GM18511 (cell line): ENCODE results near the gene PAPSS1.
"Not testable (repeated sequence)": the region's sequence is repeated elsewhere in the genome, so short reads cannot be mapped to it uniquely, and the experiment has no call there.

Experiments
- ATAC-seq: cut with Tn5 transposase; IDR thresholded peaks from one replicate; pipeline ENCODE4 v1.9.1; 2021; ENCODE audit warnings: mild to moderate bottlenecking, moderate library complexity; ENCODE audit not compliant: unreplicated experiment

The PAPSS1 gene

DNA sequence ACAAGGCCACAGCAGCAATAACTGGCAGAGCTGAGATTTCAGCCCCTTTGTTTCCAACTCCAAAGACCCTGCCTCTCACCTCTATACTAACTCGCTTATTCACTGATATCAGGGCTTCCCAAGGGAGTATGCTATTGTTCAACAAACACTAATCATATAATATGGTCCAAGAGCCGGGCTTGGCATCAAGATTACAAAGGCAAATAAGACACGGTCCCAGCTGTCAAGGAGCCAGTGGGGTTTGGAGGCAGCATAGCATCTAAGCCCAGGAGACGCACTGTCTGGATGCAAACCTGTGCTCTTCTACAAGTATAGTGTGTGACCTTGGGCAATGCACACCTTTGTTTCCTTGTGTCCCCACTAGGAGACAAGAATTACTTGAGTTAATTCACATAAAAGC, 28.7 kb downstream of the PAPSS1 start:
- ATAC-seq = no peak

- peak; percentile 75 for ATAC-seq
Observed at GRCh38 chr4:107689912-107690587, 30.0 kb downstream of the PAPSS1 start.

DNA sequence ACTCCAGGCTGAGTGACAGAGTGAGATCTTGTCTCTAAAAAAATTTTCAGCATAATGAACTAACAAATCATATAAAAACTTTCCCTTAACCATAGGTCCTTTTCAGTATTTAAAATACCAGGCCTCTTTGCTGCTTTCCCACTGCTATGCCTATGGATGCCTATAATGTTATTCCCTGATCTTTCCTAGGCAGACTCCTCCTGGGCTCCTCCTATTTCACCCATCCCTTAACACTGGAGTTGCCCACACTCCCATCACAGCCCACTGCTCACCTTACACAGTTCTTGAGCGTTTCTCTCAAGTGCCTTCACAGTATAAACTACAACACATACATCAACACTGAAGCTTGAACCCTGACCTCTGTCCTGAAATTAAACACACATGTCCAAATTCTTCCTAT, 31.6 kb downstream of the PAPSS1 start:
- no peak for ATAC-seq

DNA sequence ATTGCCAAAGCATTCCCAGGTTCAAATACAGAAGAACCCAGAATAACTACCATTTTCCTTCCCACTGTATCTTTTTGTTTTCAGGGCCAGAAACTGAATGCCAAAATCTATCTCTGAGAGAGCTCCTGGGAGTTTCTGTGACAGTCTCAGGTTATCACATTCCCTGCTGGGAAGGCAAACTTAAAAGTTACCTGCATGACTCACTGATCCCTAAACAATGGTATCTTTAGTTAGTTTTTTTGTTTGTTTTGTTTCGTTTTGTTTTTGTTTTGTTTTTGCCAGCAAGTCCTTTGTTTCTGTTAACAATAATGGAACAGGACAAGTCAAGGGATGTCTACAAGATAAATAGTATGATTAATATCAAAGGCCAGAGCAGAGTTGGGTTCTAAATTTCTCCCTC, 34.3 kb downstream of the PAPSS1 start:
- no peak for ATAC-seq

DNA sequence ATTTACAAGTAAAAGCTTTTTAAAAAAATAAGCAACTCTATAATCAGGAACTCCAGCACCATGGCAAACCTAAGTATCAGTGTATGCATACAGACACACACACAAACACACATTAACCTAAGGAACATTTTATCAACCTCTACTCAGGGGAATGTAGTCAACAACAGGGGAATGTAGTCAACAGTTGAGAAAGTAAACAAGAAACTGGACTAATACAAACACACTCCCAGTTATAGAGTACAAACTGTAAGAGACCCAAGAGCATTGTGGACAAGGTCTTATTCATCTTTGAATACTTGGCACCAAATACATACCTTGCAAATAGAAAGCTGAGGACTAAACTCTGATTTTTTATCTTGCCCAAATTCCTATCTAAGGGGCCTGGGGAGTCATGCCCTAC, 36.2 kb downstream of the PAPSS1 start:
- no peak for ATAC-seq

DNA sequence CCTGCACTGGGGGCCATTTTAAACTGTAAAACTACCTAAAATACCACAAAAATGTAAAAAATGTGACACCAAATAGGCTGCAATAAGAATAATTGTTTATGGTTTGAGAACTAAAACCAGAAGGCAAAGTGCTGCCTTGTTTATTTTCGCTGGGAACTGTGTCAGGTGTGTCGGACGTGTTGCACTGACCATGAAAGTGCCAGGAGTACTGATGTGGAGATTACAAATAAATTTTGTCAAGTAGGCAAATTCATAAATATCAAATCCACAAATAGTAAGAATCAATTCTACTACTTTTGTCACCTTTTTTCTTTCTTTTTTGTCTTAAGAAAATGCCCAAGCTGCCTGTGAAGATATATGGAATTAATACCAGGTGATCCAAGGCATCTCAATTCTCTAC, 37.7 kb downstream of the PAPSS1 start:
- ATAC-seq = no peak

DNA sequence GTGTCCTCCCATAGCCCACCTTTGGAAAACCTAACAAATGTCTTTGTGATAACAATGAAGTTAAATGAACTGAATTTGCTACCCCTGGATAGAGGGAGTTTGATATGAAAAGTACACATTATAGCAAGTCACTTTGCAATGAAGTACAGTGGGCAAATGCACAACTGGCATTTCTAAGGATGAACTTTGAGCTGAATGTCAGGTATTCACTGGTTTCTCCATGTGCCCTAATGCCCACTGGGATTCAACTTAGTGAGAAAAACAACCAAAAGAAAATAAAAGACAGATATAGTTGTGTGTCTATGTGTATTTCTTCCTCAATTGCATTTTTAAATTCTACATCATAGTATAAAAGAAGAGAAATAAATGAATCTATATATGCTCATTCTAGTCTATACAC, 51.0 kb downstream of the PAPSS1 start:
- ATAC-seq = no peak

- no peak for ATAC-seq
Observed at GRCh38 chr4:107666134-107666533, 53.9 kb downstream of the PAPSS1 start.

- ATAC-seq = no peak
Observed at GRCh38 chr4:107665001-107665400, 55.0 kb downstream of the PAPSS1 start.

DNA sequence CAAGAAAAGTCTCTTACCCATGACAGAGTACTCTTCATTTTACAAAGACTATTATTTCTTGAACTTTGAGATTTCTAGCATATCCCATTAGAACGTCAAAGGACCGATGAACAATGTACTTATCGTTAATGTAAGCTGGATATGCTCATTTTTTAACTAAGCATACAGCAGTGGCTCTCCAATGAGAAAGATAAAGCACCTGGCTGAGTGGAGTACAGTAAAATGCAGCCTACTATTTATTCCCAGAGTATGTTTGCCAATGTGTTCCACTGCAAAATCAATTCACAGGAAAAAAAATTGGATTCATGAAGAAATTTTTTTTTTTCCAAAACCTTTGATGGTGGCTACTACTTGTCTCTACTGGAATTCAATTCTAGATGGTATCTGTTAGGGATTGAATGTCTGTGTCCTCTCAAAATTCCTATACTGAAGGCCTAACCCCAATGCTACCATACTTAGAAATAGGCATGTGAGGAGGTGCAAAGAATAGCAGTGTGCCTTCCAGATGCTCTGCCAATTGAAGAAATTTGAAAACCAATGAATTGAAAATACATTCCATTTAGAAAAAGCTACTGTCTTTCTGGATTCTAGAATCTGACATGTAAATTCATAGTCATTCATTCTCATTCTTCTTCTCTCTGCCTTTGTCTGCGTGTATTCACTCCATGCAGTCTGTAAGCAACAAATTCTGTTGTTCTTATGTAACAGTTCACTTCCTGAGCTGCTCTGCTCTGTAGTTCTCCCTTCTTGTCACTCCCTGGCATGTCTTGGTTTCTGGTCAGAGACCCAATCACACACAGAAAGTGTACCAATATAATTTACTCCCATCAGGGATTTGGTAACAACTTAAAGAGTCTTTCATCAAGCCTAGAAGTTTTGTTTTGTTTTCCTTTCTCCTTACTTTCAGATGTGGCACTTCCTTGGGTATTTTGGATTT, 61.4 kb downstream of the PAPSS1 start:
- no peak for ATAC-seq

DNA sequence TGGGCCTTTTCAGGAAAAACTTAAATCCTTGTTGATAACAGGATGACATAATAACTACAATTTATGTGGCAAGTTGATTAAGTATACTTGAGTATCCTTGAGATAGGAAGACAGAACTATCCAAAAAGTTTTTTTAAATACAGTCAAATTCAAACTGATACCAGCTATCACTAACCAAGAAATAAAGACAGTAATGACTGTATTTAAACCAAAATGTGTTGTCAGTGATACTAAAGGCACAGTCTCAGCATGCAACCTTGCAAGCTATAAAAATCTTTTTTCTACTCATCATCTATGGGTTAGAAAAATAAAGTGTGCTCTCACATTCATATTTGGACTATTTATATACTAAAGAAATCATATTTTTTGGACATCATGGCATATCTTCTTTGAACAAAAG, 64.7 kb downstream of the PAPSS1 start:
- ATAC-seq = no peak

DNA sequence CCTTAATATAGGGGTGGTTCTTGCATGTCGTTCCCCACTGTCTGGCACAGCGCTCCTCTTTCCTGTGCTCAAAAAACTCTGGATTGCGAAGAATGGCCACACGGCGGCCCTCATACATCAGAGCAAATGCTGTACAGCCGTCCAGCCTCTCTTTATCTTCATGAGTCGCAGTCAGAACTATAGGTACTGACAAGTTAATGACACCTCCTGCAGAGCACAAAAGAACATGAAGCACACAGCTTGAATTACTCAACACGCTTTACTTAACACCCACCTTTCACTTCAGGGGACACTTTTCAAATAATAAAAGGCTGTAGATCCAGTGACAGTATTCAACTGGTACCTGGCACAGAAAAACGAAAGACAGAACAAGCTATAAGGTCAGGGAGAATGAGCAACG, 65.3 kb downstream of the PAPSS1 start:
- no peak for ATAC-seq

- ATAC-seq = not testable (repeated sequence)
Observed at GRCh38 chr4:107651408-107651807, 68.6 kb downstream of the PAPSS1 start.

- ATAC-seq = no peak
Observed at GRCh38 chr4:107650251-107650650, 69.8 kb downstream of the PAPSS1 start.

DNA sequence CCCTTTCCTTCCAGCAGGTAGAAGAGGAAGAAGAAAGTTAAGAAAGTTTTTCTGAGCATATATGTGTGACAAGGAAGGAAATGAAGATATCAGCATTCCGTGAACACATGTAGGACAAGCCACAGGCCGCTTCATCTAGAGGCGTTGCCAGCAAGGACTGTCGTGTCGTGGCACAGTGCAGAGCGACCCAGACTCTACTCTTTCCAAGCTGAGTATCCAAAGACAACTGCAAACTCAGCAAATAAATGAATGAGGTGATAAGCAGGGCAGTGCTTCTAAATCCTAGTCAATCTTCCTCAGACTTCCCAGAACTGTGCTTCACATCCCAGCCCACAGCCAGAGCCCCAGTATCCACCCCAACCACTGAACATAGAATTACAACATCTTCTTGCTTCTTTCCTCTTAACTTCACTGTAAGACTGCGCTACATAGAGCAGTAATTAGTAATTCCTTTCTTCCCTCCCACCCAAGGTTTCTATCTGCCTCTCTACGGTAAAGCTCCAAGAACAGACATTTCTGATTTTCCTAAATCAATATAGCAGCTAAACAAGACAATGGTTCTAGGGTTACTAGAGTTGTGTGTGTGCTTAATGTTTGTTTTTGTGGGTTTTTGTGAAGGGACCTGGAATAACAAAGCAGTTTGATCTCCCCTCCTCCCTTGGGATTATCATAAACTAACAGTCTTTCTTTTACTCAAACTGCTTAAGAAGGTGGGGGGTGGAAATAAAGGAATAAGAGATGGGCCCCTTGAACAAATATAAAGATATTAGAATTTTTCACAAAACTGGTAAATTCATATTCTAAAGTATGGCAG, 71.6 kb downstream of the PAPSS1 start:
- ATAC-seq = no peak

GRCh38 chr4:107647591-107647990, 72.4 kb downstream of the PAPSS1 start:
- no peak for ATAC-seq

- no peak for ATAC-seq
Observed at GRCh38 chr4:107645604-107646003, 74.4 kb downstream of the PAPSS1 start.

DNA sequence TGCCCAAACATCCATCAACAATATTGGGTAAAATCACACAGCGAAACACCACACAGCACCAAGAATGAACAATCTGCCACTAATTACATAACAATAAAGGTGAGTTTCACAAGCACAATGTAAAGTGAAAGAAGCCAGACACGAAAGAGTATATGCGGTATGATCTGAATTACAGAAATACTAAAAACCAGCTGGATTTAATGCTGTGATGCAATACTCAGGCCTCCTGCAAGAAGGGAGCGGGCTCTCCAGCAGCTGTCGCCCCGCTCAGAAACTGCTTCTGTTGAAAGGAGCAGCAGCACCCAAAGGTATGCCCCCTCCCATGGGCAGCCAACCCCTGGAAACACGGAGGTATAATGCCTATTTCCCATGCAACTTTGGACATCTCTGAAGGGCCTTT, 77.0 kb downstream of the PAPSS1 start:
- ATAC-seq = no peak

DNA sequence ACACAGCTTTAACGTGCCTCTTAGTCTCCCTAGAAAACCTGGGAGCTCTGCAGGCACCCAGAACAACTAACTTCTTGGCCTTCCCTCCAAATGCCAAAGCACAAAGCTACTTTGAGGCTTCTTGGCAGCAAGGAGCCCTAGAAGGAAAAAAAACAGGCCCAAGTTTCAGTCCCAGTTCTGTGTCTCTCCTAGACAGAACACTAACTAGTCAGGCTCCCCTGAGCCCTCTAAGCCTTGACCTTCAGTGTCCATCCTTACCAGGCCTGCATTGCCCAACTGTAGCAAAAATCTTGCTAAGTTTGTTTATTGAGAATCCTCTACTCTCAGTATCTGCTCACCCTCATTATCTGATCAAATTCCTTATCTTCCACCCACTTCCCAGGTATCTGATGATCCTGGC, 79.2 kb downstream of the PAPSS1 start:
- no peak for ATAC-seq

DNA sequence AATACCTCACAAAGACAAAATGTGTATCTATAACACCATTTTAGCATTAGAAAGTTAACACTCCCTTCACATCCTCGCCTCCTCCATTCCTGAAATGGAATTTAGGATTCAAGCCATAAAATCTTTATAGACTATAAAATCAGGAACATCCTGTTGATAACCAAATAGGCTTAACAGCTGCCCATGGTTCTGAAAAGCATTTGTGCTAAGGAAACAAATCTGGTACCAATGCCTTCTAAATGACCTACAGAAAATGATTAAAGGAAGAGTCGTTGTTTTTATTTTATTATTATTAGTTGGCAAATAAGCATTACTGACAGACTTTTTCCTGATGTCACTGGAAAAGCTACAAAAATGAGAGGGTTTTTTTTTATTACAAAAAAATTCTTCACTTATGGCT, 79.8 kb downstream of the PAPSS1 start:
- ATAC-seq = no peak

- no peak for ATAC-seq
Observed at GRCh38 chr4:107635735-107636134, 84.3 kb downstream of the PAPSS1 start.
